Stimulated activated CD4-positive, alpha-beta T cell treated with anti-CD3 and anti-CD28 coated beads, Interleukin-1b, Interleukin-23, amount 100 ng/mL, for 1 hour (primary cell): Measurements from ENCODE around the gene SAMD4B.

Source experiments
- DNase-seq, 2 donors: peaks; one replicate each; pipeline ENCODE4 v3.0.0-alpha.2; 2020; ENCODE audit warnings: low read depth in 2 of 2

Gene SAMD4B

GRCh38 chr19:39425744-39426143 lies 83.5 kb downstream of the SAMD4B start:
- no peak for DNase-seq

GRCh38 chr19:39426170-39426569 lies 83.9 kb downstream of the SAMD4B start:
- no peak for DNase-seq

GRCh38 chr19:39427707-39428106 lies 85.5 kb downstream of the SAMD4B start:
- no peak for DNase-seq

GRCh38 chr19:39428283-39429112 lies 86.3 kb downstream of the SAMD4B start:
- DNase-seq, result no peak

- peak in 1 of 2 donors; percentile 20 for DNase-seq
Measured at GRCh38 chr19:39430675-39431593, 88.7 kb downstream of the SAMD4B start.

GRCh38 chr19:39432677-39433025 lies 90.4 kb downstream of the SAMD4B start:
- no peak for DNase-seq

GRCh38 chr19:39433480-39434079 lies 91.4 kb downstream of the SAMD4B start:
- no peak for DNase-seq

- DNase-seq, result no peak
Measured at GRCh38 chr19:39434123-39435076, 92.2 kb downstream of the SAMD4B start.
